ENCODE data around the gene SLC25A6.

The SLC25A6 gene

GRCh38 chrX:1394731-1395501 is 3.0 kb upstream of the SLC25A6 start:
- no peak for DNase-seq (ENCODE audit: low read depth)
- TF ChIP-seq CTCF (IDR thresholded peaks at IDR 0.05; ENCODE audit: control insufficient read depth, insufficient read depth, low read depth, low read length, missing control alignments), result no peak
- no peak overlapping the region for H3K4me3 ChIP-seq (ENCODE audit: control insufficient read depth, low read depth, low read length)

GRCh38 chrX:1393871-1394615 is 2.1 kb upstream of the SLC25A6 start:
- no peak overlapping the region for H3K4me3 ChIP-seq (ENCODE audit: control insufficient read depth, low read depth, low read length)

GRCh38 chrX:1392376-1393068 is 609 bp upstream of the SLC25A6 start:
- no peak for TF ChIP-seq CTCF (IDR thresholded peaks at IDR 0.05; ENCODE audit: control insufficient read depth, insufficient read depth, low read depth, low read length, missing control alignments)
- DNase-seq (ENCODE audit: low read depth), result peak; percentile 14
- peak overlapping the region; percentile 84 for H3K4me3 ChIP-seq (ENCODE audit: control insufficient read depth, low read depth, low read length)

More at GRCh38 chrX:1393871-1394615, 2.1 kb upstream of the SLC25A6 start:
- no peak for TF ChIP-seq CTCF (IDR thresholded peaks at IDR 0.05; ENCODE audit: control insufficient read depth, insufficient read depth, low read depth, low read length, missing control alignments)
- no peak for DNase-seq (ENCODE audit: low read depth)

- peak overlapping the region; percentile 94 for H3K4me3 ChIP-seq (ENCODE audit: control insufficient read depth, low read depth, low read length)
- TF ChIP-seq CTCF (IDR thresholded peaks at IDR 0.05; ENCODE audit: control insufficient read depth, insufficient read depth, low read depth, low read length, missing control alignments), result no peak
- no peak for DNase-seq (ENCODE audit: low read depth)
These were observed 575 bp downstream of the SLC25A6 start for GRCh38 chrX:1391370-1391706.

- H3K4me3 ChIP-seq (ENCODE audit: control insufficient read depth, low read depth, low read length), result peak overlapping the region; percentile 94
- no peak for TF ChIP-seq CTCF (IDR thresholded peaks at IDR 0.05; ENCODE audit: control insufficient read depth, insufficient read depth, low read depth, low read length, missing control alignments)
- DNase-seq (ENCODE audit: low read depth), result no peak
These were observed 1.1 kb downstream of the SLC25A6 start for GRCh38 chrX:1390621-1391369.

- TF ChIP-seq CTCF (IDR thresholded peaks at IDR 0.05; ENCODE audit: control insufficient read depth, insufficient read depth, low read depth, low read length, missing control alignments), result no peak
- DNase-seq (ENCODE audit: low read depth), result no peak
- H3K4me3 ChIP-seq (ENCODE audit: control insufficient read depth, low read depth, low read length), result no peak overlapping the region
These were observed 2.0 kb downstream of the SLC25A6 start for GRCh38 chrX:1389993-1390285.
